Stimulated activated CD8-positive, alpha-beta memory T cell treated with anti-CD3 and anti-CD28 coated beads, Interleukin-7, amount 100 ng/mL, for 24 hours (primary cell): ENCODE data around the gene MRFAP1.
A peak's percentile ranks its signal among the peaks of the same experiment; 100 is the strongest.

Experiments
- DNase-seq: peaks from one replicate; pipeline ENCODE4 v3.0.0-alpha.2; 2020; ENCODE audit warnings: low read depth

MRFAP1 gene

DNA sequence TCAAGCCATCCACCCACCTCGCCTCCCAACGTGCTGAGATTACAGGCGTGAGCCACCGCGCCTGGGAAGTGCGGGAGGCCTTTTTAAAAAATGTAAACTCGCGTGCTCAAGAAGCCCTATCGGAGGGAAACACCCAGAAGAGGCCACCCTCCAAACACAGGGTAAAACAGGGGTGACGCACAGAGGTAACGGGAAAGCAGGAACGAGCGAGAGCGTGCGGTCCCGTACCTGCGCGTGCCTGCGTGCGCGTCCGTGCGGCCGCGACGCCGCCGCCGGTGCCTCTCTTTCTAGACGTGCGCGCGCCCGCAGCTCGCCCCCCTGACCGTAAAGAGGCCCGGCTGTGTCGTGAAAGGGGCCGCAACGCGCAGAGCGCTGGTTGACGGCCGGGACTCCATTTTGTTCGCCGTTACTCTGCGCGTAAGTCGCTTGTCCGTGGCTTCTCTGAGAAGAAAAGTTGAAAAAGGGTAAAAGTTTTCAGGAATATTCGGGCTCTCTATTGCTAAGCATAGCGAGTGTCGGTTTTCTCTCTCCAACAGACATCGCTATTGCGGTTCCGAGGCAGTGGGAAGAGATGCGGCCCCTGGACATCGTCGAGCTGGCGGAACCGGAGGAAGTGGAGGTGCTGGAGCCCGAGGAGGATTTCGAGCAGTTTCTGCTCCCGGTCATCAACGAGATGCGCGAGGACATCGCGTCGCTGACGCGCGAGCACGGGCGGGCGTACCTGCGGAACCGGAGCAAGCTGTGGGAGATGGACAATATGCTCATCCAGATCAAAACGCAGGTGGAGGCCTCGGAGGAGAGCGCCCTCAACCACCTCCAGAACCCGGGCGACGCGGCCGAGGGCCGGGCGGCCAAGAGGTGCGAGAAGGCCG is at the start of gene MRFAP1:
Gene MRFAP1 (plus strand): TSS at position 394 of the 872 bp plus-strand sequence. CDS start 178 bp downstream, at position 572.
- DNase-seq, result peak; percentile 86

DNA sequence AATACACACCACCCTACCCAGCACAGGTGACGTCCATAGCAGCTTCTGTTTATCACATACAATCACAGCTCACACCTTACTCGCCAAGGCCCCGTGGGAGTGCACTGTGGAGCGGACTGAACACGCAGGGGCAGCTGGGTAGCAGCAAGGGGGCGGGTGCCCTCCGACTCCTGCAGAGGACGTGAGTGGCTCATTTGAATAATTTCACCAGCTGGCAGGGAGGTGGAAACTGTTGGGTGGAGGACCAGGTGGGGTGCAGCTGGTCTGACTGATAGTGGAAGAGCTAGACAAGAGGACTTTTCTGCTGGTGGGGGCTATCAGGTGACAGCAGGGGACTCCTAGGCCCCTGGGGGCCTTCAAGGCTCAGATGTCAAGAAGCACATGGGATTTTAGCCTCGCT is 49.2 kb upstream of the MRFAP1 start:
- DNase-seq, result no peak

DNA sequence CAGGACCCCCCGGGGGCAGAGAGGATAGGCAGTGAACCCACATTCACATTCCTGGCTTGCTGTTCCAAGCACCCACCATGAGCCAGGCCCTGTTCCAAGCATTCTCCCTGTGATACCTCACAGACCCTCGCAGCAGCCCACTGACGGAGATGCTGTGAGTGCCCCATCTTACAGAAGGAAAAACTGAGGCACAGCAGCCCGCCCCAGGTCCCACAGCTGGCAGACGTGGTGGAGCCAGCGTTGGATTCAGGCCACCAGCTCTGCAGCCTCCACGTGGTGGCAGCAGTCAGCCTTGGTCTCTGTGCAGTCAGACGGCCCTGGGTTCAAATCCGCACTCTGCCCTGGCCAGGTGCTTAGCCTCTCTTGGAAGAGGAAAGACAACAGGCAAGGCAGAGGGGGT is 48.7 kb upstream of the MRFAP1 start:
- DNase-seq, result no peak

DNA sequence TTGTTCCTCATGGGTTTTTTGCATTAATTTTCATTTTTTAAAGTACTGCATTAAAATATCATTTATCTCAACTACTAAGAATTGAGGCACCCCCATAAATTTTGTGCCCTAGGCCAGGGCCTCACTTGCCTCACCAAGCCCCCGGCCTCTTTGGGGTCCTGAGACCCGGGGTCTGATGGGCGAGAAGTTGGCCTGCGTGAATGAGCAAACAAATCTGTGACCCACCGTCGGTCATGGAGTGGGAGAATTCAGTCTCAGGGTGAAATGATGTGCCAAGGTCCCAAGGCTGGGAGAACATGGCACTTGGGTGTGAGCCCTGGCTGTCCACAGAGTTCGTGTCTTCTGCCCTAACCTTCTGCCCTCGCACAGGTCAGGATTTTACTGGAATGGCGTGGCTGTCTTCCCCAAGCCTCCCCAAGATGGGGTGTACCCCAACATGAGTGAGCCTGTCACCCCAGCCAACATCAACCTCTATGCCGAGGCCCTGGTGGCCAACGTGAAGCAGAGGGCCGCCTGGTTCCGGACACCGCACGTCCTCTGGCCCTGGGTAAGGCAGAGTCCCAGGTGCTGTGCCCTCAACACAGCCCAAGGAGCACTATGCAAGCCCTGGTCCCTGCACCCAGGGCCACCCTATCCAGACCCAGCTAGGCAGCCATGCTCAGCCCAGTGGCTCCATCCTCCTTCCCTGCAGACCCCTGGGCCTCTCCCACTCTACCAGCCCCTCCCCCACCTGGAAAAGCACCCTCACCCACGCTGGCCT is 47.5 kb upstream of the MRFAP1 start:
- no peak for DNase-seq

DNA sequence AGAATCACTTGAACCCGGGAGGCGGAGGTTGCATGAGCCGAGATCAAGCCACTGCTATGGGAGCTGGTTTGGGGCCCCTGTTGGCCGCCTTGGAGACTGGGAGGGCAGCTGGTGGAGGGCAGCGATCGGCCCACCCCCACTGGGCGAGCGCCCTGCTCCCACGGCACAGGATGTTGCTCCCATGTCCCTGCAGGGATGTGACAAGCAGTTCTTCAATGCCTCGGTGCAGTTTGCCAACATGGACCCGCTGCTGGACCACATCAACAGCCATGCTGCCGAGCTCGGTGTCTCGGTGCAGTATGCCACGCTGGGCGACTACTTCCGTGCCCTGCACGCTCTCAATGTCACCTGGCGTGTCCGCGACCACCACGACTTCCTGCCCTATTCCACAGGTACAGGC is 46.1 kb upstream of the MRFAP1 start:
- DNase-seq, result no peak

DNA sequence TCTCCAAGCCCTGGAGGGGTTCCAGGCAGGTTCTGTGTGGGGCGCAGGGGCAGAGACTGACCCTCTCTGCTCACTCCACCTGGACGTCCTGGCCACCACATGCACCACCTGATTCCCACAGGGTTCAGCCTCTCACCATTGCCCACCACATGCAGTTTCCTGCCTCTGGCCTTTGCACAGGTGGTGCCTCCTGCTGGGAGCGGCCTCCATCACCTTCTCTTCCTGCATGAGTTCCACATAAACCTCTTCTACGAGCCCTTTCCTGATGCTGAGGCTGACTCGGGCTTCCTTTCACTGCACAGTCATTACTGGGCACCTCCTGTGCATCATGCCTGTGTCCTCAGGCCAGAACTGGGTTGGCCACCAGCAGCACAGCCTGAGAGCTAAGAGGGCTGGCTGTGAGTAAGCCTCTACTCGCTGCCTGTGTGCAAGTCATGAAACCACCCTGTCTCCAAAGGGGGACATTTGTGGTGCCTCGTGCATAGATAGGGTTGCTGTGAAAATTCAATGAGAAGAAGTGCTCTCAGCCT is 45.6 kb upstream of the MRFAP1 start:
- no peak for DNase-seq

DNA sequence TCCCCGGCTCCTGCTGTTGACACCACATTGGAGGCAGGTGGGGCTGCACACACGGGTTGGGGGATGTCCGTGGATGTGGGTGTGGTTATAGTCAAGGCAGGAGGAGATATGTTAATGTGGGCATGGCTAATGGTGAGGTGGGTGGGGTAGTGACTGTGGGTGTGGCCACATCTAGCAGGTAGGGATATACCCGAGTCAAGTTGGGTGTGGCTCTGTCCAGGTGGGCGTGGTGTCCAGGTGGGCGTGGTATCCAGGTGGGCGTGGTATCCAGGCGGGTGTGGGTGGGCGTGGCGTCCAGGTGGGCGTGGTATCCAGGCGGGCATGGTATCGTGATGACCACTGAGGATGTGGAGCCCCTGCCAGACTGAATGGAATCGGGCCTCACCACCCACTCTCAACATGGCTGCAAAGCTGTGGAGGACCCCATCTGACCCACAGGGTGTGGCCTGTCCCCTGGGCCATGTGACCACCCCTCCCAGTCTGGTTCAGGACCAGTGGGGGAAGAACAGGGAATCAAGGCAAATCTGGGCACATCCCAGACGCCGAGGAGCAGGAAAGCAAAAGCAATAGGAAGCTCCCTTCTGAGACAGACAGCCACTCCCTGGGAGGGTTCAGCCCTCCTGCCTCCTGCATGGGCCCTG is 44.5 kb upstream of the MRFAP1 start:
- DNase-seq, result no peak

DNA sequence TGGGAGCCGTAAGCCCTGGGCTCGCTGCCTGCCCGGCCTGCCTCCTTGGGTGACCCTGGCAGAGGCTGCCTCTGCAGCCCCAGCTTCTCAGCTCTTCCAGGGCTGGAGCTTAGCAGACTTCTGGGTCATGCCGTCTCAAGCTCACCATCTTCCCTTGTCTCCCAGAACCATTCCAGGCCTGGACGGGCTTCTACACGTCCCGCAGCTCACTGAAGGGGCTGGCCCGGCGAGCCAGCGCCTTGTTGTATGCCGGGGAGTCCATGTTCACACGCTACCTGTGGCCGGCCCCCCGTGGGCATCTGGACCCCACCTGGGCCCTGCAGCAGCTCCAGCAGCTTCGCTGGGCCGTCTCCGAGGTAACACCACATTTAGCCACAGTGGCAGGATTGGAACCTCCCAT is 43.5 kb upstream of the MRFAP1 start:
- DNase-seq, result no peak

DNA sequence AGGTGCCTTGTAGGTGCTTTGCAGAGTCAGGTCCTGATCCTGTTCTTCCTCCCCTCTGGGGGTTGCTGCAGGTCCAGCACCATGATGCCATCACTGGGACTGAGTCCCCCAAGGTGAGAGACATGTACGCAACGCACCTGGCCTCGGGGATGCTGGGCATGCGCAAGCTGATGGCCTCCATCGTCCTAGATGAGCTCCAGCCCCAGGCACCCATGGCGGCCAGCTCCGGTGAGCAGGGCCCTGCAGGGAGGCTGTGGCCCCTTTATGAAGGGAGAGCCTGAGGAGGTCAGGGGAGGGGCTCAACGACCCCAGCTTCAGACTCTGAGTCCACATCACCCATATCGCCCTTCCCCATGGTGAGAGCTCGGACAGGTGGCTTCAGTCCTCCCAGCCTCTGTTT is 42.4 kb upstream of the MRFAP1 start:
- no peak for DNase-seq

DNA sequence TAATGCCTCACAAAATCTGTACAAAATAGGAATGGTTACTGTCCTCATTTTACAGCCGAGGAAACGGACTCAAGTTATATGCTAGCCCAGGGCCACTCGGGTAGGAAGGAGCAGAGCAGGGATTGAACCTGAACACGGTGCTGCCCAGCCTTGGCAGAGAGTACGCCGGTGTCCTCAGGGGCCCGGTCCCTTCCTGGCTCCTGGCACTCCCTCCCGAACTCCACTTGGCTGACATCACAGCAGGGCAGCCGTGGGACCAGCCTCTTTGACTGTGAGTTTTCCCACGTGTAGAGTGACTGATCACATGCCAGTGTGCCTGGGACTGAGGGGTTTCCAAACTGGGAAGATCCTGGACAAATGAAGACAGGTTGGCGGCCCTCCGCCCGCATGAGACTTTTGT is 41.8 kb upstream of the MRFAP1 start:
- DNase-seq, result no peak

DNA sequence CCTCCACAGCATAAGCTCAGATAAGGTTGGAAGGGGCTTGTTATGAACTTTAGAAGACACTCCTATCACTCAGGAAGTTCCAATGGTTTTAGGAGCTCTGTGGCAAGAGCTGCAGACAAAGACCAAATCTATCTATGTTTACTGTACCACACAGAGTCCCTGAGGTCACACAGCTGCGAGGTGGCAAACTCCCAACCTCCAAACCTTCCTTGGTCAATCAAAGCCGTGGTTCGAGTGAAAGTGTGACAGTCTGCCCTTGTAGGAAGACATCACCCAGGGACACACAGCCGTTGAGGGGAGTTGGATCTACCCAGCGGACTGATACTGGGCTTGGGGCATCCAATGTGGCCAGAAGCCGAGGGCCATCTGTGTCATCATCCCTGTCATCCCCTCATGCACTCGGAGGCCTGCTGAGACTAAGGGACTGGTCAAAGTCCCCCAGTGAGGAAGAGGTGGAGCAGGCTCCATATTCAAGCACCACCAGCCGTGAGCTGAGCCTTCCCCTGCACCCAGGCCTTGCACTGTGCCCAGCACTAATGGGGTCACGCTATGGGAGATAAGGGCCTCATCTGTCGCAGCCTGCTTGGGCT is 38.7 kb upstream of the MRFAP1 start:
- no peak for DNase-seq

DNA sequence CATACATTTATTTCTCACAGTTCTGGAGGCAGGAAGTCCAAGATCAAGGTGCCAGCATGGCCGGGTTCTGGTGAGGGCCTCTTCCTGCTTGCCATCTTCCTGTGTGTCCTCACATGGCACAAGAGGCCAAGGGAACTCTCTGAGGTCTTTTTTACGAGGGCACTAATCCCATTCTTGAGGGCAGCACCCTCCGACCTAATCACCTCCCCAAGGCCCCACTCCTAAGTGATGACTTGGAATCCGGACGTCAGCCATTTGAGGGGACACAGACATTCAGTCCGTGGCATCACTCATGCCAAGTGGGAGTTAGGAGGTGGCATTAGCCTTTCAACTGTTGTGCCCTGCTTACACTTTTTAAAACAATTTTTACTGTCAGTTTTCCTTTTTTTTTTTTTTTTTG is 38.2 kb upstream of the MRFAP1 start:
- DNase-seq, result no peak

DNA sequence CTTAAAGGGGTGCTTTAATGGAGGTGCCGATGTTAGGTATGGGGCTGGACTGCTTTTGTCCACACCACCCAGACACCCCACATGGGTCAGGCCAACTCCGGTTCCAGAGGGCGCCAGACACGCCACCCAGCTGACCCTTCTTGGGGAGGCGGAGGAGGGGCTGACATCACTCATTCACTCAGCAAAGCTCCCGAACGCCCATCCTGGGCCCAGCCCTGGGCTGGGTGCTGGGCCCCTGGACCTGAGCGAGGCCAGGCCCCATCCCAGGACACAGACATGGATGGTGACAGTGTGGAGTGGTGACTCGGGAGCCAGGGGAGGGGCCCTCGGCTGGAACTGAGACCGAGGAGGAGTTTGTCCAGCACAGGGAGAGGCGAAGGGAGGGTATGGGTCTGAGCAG is 37.4 kb upstream of the MRFAP1 start:
- no peak for DNase-seq

DNA sequence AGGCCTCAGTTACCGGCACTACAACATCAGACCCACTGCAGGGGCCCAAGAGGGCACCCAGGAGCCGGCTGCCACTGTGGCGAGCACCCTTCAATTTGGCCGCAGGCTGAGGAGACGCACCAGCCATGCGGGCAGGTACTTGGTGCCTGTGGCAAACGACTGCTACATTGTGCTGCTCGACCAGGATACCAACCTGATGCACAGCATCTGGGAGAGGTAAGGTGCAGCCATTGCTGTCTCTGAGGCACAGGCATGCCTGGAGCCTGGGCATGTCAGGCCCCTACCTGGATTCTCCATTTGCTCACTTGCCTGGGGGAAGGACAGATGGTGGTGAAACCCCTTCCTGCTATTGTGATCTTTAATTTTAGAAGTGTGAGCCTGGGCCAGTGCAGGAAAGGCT is 35.4 kb upstream of the MRFAP1 start:
- no peak for DNase-seq

DNA sequence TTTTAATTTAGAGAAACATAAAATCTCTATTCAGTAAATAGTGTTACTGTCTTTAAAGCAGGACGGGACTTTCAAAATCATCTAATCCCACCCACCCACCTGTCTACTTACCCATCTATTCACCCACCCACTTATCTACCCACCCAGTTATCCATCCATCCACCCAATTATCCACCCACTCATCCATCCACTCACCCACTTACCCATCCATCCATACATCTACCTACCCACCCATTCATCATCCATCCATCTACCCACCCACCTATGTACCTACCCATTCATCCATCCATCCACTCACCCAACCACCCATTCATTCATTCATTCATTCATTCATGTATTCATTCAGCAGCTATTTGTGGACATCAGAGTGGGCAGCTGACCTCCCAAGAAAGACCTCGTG is 34.9 kb upstream of the MRFAP1 start:
- DNase-seq, result no peak

DNA sequence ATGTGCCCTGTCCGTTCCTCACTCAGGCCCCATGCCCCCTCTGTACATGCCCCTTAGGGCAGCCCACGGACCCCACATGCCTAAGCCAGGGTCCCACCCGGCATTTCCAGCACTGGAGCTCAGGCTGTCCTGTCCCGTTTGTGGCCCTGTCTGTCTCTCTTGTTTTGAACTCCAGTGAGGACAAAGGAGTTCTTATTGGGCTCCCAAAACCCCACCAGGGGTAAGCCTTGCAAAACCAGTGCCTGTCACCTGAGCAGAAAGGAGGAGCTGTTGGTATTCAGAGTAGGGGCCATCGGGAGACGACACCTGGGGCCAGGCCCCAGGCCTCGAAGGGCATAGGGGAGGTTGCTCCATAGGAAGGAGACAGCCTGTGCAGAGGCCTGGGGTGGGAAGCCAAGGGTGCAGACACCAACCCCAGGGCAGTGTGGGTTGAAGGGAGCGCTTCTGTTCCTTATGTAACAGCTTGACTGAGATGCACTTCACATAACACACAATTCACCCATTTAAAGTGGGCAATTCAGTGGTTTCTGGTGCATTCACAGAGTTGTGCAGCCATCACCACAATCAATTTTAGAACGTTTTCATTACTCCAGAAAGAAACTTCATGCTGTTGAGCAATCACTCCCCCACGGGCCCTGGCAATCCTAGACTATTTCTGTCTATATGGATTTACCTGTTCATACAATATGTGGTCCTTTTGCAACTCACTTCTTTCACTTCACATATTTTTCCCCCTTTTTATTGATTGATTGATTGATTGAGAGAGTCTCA is 33.8 kb upstream of the MRFAP1 start:
- DNase-seq, result no peak

DNA sequence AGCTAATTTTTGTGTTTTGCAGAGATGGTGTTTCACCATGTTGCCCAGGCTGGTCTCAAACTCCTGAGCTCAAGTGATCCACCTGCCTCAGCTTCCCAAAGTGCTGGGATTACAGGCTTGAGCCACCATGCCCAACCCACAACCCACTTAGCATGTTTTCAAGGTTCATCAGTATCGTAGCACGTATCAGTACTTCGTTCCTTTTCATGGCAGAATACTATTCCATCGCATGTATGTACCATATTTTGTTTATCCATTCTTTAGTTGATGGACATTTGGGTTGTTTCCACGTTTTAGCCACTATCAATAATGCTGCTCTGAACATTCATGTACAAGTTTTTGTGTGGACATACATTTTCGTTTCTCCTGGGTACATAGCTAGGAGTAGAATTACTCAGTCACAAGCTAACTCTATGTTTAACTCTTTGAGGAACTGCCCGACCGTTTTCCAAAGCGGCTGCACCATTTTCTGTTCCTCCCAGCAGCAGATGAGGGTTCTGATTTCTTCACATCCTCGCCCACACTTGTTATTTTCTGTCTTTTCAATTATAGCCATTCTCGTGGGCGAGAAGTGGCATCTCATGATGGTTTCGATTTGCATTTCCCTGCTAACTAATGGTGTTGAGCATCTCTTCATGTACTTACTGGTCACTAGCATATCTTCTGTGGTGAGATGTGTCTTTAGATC is 33.0 kb upstream of the MRFAP1 start:
- no peak for DNase-seq

DNA sequence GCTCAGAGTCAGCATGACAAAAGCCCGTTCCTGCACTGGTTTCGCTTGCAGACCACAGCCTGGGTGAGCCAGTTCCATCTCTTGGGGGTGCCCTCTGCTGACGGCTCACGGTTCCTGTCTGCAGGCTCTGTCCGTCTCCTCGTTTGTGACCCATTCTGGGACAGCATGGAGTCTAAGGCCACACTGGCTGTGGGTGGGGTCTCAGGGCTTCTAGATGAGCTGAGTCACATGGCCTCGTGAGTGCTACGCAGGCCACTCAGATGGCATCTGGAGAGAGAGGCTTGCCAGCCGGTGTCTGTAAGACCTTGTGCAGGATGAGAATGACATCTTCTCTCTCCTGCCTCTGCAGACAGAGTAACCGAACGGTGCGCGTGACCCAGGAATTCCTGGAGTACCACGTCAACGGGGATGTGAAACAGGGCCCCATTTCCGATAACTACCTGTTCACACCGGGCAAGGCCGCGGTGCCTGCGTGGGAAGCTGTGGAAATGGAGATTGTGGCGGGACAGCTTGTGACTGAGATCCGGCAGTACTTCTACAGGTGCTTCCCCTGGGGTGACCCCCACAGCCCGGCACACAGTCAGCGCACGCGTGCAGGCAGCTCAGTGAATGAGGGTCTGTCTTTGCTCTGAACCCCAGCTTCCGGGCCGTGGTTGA is 31.6 kb upstream of the MRFAP1 start:
- DNase-seq, result no peak

DNA sequence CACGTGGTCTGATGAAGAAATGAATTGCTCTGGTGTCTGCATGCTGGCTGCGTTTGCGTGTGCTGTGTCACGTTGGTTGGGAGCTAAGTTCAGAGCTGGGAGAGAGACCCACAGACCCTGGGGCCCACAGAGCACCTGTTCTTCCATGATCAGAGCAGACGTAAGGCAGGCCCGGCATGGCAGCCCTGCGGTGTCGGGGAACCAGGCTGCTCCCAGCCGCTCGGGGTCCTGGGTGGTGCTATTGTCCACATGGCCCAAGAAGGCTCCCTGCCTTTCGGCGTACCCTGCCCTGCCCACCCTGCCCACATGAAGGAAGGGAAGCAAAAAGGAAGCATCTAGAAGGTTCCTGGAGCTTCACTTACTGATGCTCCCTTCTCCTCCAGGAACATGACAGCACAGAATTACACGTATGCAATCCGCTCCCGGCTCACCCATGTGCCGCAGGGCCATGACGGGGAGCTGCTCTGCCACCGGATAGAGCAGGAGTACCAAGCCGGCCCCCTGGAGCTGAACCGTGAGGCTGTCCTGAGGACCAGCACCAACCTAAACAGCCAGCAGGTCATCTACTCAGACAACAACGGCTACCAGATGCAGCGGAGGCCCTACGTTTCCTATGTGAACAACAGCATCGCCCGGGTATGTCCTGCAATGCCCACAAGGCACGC is 30.9 kb upstream of the MRFAP1 start:
- no peak for DNase-seq
